NCI-H2171 treated with DMSO at 0.1 percent for 48 hours (cell line): ENCODE data around the gene TRPT1.

Source experiments
- DNase-seq: peaks from one replicate; lab custom pipeline; 2025; lab: John Stamatoyannopoulos, UW

Gene TRPT1, protein sequence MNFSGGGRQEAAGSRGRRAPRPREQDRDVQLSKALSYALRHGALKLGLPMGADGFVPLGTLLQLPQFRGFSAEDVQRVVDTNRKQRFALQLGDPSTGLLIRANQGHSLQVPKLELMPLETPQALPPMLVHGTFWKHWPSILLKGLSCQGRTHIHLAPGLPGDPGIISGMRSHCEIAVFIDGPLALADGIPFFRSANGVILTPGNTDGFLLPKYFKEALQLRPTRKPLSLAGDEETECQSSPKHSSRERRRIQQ

DNA sequence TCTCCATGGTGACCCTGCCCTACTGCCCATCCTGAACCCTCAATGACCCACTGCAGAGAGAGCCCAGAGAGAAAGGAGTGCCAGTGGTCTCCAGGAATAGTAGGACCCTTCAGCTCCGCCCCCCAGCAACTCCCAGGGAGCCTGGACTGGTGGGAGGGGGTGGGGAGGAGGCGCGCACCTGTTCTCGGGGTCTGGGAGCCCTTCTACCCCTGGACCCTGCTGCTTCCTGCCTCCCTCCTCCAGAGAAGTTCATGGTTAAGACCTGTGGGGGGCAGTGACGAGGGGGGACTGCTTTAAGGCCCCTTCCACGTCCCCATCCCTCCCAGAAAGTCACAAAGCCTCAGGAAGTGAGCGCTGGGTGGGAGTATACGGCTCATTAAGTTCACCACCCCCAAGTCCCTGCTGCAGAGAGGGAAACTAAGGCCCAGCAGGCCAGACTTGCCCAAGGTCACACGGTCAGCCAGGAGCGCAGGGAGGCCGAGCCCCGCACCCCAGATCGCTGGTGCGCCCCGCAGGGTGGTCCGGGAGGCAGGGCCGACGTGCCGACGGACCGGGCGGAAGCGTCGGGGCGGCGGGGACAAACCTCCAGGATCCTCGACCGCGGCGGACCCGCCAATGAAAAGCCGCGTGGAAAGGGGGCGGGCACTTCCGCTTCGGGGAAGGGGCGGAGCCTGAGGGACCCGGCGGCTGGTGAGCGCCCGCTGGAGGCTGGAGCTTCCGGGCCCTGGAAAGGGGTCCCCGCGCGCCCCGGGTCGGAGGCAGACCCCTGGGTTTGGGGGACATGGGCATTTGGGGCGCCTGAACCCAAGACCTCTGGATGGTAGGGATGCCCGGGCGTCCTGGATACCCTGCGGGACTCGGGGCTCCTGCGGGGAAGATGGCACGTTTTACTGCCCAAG, at the start of gene TRPT1, which contains the start of gene NUDT22:
TRPT1 (minus strand) TSS at position 579 of the 899 bp plus-strand sequence; CDS start at position 253, 326 bp downstream.
NUDT22 (plus strand) TSS at position 667 of the 899 bp plus-strand sequence. CDS start 379 bp downstream, outside the sequence.
- peak; percentile 83 for DNase-seq

DNA sequence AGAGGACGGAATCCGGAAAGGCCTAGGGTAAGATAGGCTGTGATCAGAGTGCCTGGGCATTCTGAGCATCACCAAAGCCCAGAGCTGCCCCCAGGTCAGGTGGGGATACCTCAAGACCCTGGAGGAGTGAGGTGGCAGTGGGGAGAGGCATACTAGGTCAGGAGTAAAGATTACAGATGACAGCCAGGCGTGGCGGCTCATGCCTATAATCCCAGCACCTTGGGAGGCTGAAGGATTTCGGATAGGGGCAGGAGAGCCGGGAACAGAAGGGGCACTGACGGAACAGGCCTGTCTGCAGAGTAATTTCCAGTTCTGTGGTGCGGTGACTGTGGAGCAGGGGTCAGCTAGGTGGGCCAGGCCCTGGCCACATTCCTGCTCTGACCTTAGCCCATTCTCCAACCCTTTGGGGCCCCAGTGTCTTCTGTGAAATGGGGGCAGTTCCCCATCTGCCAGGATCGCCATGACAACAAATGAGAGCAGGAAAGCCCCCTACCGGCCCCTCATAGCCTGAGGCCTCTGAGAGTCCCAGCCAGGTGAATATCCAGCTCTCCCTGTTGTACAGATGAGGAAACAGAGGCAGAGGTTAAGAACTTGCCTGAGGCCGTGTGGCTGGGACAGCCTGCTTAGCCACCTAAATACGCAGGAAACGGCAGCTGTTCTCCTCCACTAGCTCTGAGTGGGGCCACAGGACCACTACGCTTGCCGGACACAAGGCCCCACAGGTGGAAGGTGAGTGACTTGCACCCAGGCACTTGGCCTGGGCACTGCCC, 49.2 kb upstream of the TRPT1 start:
- no peak for DNase-seq

DNA sequence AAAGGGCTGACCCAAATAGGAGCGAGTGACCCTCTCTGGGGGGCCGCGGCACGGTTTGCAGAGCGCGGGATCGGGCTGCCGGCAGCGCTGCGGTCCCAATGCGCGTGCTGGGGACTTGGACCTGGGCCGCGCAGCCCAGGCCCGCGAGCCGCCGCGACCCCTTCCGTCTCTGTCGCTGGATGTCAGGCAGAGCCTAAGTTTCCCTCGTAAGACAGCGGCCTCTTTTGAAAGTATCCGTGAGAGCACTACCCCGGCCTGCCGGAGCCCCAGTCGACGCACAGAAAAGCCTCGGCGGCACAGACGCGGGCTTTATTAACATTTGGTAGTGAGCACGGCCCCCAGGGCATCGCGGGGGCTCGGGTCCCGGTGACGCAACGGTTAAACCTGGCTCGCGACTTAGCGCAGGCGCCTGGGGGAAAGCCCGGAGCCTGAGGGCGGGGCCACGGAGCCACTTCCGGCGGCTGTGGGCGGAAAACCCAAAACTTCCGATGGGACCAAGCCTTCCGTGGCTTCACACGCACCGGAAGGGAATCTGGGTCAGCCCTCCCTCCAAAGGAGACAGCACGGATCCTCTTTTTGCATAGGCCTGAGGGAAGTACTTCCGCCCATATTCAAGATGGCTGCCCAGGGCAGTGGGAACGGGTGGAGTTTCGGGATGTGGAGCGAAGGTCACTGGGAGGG, 43.7 kb upstream of the TRPT1 start:
- DNase-seq: peak; percentile 99

DNA sequence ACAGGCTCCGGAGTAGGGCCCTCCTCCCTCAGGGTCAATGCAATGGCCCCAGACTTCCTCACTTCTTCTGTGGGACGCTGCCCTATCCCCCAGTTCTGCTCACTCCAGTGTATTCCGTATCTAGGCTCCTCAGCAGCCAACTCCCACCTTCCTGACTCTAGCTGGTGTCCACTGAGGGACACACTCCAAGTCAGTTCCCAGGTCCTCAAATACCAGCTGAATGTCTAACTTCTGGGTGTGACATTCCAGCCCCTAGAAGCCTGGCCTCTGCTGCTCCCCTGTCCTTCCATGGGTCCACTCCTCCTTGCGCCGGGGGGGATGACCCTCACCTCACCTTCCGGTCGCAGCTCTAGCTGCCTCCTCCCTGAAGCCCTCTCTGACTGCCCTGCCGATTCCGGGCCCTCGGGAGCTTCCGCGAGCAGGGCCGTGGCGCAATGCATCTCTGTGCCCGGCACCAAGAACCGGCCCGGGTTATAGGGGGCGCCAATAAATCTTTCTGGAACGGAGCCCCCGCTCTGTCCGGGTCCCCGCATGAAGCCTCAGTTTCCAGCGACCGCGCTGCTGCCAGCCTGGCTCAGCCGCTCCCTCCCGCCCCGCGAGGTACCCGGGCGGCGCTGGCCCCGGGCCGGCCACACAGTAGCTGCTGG, 43.0 kb upstream of the TRPT1 start:
- peak; percentile 43 for DNase-seq

DNA sequence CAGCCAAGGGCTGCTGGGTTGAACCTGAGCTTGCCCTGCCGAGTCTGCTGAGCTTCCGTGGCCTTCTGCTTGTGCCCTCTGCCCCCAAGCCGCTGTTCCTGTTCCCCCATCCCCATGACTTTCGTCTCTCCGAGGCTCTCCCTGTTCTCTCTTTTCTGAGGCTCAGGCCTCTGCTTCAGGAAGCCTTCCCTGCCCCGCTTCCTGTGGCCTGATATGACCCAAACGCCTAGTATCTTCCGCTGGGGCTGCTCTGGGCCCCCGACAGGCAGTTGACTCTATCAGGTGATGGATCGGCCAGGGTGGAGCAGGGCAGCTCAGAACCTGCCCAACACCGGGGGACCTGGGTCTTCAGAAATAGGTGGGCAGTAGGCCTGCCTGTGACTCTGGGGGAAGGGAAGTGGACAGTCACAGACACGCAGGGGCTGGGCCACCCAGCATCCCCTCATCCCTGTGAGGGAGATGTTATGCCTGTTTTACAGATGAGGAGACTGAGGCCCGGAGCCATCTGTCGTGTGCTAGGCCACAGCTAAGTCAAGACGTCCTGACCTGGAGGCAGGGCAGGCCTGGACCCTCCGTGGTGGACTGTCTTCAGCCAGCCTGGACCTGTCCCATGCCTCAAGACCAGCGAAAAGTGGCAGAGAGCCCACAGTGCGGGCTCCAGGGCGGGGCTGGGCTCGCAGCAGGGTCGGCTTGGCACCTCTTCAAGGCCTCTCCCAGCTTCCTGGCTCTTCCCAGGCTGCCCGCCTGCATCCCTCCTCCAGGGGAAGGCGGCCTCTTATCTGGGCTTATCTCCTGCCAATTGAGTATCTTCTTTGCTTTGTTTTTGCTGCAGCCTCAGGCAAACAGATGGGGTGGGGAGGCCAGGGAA, 42.3 kb upstream of the TRPT1 start:
- peak; percentile 43 for DNase-seq

DNA sequence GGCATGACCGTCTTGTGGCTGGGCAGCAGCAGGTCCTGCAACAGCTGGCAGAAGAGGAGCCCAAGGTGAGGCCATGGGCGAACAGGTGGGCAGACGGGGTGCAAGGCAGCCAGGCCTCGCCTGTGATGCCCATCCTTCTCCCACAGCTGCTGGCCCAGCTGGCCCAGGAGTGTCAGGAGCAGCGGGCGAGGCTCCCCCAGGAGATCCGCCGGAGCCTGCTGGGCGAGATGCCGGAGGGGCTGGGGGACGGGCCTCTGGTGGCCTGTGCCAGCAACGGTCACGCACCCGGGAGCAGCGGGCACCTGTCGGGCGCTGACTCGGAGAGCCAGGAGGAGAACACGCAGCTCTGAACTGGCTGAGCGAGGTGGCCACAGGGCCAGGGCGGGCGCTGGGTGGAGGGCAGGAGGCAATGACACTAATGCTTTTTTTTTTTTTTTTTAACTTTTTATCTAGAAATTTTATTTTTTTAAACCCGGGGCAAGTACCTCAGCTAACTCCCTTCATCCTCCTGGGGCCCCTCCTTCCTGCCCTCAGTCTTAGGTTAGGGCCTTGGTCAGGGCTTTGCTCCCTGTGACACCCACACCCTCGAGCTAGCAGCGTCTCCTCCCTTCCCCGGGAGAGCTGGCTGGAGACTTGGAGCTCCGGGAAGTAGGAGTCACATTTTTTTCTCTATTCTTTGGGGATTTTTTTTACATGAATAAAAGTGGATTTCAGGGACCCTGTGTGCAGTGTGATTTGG, 41.4 kb upstream of the TRPT1 start:
- peak; percentile 27 for DNase-seq

DNA sequence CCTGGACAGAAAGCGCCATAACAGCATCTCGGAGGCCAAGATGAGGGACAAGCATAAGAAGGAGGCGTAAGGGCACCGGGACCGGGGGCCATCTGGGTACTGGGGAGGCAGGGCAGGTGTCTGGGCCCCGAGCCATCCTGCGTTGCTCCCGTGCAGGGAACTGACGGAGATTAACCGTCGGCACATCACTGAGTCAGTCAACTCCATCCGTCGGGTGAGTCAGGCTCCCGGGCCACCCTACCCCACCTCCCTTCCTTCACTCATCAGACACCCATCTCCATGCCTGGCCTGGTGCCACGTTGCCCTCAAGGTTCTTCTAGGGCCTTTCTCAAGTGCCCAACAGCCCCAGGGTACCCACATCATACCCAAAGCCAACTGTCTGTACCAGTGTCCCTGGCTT, 40.4 kb upstream of the TRPT1 start:
- DNase-seq: no peak

DNA sequence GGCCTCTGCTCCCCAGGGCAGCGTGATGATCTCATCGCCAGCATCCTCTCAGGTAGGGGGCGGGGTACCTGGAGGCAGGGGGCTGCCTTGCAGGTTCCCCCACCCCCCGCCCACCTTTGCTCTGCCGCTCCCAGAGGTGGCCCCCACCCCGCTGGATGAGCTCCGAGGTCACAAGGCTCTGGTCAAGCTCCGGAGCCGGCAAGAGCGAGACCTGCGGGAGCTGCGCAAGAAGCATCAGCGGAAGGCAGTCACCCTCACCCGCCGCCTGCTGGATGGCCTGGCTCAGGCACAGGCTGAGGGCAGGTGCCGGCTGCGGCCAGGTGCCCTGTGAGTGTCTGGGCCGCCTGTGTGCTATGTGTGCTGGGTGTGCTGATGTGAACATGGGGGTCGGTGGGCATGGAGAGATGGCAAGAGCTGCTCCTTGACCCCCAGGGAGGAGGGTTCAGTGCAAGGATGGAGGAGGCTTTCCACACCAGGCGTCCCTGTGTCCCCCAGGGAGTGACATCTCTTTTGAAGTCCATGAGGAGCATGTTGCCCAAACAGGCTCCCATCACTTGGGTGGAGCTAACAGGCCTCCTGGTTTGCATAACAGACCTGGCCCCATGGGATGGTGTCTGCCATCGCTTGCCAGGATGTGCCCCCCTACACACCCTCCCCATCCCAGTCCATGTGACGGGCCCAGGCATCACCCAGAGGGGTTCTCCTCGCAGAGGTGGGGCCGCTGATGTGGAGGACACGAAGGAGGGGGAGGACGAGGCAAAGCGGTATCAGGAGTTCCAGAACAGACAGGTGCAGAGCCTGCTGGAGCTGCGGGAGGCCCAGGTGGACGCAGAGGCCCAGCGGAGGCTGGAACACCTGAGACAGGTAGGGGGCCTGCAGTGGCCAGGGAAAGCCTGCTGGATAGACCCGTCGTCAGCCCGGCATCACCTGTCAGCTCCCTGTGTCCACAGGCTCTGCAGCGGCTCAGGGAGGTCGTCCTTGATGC, 39.5 kb upstream of the TRPT1 start:
- DNase-seq: no peak

DNA sequence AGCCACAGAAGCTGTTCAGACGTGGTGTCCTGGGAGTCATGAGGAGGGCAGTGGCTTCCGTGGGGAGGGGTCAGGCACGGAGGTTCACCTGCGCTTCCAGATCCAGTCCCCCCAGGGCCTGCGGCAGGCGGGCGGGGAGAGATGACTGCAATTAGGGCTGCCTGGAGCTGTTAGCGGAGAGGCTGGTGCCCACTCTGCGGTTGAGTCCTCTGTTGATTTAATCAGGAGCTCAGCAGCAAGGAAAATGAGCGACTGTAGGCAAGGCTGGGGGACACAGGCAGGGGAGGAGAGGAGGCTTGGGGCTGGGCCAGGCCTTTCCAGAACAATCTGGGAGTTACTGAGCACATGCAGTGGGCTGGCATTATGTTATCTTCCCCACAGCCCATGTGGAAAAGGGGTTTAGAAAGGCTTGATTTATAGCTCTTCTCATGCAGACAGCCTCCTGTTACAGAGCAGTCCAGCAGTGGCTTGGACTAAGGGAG, 38.4 kb upstream of the TRPT1 start:
- DNase-seq: no peak

DNA sequence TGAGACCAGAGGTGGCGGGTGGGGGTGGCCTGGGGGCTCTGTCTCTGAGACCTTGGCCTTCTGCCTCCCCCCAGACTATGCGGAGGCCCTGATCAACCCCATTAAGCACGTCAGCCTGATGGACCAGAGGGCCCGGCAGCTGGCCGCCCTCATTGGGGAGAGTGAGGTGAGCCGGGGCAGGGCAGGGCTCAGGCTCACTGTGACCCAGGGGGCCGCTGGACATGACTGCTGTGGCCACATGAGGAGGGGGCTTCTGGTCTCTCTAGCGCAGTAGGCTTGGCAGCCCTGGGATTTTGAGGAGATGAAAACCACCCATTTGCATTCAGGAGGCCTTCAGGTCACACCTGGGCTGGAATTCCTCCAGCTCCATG, 37.9 kb upstream of the TRPT1 start:
- DNase-seq: no peak

DNA sequence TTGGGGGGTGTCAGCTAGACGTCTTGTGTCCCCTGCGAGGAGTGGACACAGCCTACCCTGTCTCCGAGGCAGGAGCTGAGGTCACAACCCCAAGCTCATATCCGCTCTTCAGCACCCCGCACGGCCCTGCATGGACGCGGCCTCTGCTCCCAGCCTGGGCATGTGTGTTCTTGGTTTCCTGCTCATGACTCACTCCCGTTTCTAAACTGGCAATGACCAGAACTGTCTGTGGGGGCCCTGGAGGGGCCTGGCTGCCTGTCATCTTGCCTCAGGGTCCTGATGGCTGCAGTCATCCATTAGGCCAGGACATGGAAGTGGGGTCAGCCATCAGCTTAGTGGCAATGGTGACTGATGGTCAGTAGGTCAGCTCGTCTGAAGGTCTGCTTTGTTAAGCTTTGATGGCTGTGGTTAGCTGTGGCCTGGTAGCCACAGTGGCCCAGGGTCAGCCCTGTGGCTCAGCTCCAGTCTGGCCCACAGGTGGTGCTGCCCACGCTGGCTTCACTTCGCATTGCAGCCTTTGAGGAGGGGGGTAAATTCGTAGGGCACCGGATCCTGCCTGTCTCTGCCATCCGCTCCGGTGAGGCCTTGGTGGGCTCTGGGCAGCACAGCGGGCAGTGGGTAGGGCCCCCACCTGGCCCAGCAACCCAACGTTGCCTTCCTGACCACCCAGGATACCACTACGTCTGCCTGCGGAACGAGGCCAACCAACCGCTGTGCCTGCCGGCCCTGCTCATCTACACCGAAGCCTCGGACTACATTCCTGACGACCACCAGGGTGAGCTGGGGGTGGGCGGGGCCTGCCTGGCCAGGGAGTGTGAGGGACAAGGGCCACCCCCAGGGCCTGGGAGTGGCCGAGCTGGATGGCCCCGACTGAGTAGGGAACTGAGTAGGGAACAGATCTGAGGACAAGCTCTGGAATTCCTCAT, 37.3 kb upstream of the TRPT1 start:
- DNase-seq: no peak

DNA sequence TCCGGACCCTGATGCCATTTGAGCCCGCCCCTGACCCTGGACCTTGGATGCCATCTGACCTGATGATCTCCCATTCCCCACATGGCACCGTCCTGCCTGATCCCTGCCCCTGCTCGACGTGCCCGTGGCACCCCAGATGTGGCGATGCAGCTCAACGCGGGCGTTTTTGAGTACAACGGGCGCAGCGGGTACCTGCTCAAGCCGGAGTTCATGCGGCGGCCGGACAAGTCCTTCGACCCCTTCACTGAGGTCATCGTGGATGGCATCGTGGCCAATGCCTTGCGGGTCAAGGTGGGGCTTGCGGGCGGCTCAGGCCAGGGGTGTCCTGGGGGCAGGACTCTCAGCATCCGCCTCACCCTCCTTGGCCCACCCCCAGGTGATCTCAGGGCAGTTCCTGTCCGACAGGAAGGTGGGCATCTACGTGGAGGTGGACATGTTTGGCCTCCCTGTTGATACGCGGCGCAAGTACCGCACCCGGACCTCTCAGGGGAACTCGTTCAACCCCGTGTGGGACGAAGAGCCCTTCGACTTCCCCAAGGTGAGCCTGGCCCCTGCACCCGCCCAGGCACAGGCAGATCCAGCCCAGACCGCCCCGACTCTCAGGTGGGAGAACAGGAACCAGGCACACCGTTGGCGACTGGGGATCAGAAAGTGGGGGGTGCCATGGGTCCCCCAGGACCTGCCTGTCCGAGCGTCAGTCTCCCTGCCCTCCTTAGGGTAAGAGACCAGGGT, 36.5 kb upstream of the TRPT1 start:
- no peak for DNase-seq

DNA sequence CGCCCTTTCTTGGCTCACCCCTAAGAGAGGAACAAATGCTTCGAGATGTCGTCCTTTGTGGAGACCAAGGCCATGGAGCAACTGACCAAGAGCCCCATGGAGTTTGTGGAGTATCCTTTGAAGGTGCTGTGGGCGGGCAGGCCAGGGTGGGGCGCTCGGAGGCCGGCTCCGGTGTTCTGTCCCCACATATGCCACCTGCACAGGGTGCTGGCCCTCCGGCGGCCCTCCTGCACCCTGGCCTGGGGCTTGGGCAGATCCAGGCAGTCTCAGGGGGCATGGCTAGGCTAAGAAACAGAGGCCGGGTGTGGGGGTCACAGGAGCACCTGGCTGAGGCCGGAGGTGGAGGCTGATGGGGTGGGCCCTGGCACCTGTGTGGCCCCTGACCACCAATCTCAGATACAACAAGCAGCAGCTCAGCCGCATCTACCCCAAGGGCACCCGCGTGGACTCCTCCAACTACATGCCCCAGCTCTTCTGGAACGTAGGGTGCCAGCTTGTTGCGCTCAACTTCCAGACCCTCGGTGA, 35.6 kb upstream of the TRPT1 start:
- DNase-seq: no peak

DNA sequence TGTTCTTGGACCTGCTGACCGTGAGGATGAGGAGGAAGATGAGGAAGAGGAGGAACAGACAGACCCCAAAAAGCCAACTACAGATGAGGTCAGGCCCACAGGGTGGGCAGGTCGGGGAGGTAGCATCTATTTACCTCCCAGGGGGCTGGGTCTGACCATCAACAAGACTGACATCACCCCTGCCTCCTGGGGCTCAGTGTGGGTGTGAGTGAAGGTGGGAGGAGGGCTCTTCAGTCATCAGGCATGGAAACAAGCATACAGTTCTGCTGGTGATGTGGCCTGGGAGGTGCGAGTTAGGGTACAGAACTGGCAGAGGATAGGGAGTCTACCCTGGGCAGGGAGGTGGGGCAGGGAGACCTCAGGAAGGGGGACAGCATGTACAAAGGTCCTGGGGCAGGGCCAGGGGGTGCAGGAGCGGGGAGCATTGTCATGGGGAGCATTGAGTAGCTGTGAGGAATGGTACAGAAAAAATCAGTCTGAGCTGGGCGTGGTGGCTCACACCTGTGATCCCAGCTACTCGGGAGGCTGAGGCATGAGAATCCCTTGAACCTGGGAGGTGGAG, 34.2 kb upstream of the TRPT1 start:
- DNase-seq: no peak

DNA sequence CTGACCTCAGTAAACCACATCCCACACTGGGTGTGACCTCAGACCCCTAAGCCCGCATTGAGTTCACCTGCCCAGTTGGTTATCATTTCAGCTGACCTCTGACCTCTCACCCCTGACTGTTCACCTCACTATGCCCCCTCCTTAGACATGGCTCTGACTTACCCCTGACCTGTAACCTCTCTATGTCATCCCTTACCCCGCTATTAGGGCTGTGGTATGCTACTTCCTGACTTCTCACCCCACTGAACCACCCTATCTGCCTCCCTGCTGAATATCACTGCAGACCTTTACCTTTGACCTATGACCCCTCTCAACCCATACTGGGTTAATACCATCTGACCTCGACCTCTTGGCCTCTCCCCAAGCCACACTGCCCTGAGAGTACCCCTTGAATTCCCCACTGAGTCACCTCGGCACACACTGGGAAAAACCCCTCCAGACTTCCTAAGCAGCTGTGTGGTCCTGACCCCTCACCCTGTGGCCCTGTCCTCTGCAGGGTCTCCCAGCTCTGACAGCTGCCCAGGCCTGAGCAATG, 33.6 kb upstream of the TRPT1 start:
- no peak for DNase-seq
